H9 (cell line): ENCODE results near the gene RALGAPA1. TPM values are rescaled to one million over a fixed set of nuclear protein-coding genes. Genes with fewer than 3 reads are reported as not detected.

Source experiments
- DNase-seq: peaks from one replicate; pipeline ENCODE4 v3.0.0-alpha.2; 2017
- H2AFZ ChIP-seq: one replicate; pipeline ENCODE4 v1.6.1; 2013; ENCODE audit warnings: mild to moderate bottlenecking, low read length, control low read depth, moderate library complexity
- H2AK5ac ChIP-seq: 2 replicates; pipeline ENCODE4 v1.6.1; 2013; ENCODE audit warnings: low read length, control low read depth, mixed read lengths; ENCODE audit not compliant: insufficient read length
- H2BK120ac ChIP-seq: one replicate; pipeline ENCODE4 v1.6.1; 2013; ENCODE audit warnings: low read depth, mild to moderate bottlenecking, low read length, control low read depth, inconsistent platforms; ENCODE audit not compliant: poor library complexity, severe bottlenecking
- H2BK12ac ChIP-seq: 2 replicates; pipeline ENCODE4 v1.6.1; 2013; ENCODE audit warnings: low read length, control low read depth, mixed read lengths, low read depth; ENCODE audit not compliant: insufficient read length
- H2BK15ac ChIP-seq: 2 replicates; pipeline ENCODE4 v1.6.1; 2013; ENCODE audit warnings: low read depth, low read length, control low read depth
- H2BK20ac ChIP-seq: one replicate; pipeline ENCODE4 v1.6.1; 2013; ENCODE audit warnings: low read depth, mild to moderate bottlenecking, low read length, control low read depth, inconsistent platforms; ENCODE audit not compliant: poor library complexity, severe bottlenecking
- H2BK5ac ChIP-seq: 2 replicates; pipeline ENCODE4 v1.6.1; 2013; ENCODE audit warnings: low read length, control low read depth, mixed read lengths; ENCODE audit not compliant: insufficient read length
- H3K14ac ChIP-seq: 2 replicates; pipeline ENCODE4 v1.6.1; 2013; ENCODE audit warnings: low read length, control low read depth; ENCODE audit not compliant: insufficient read depth
- H3K18ac ChIP-seq: 2 replicates; pipeline ENCODE4 v1.6.1; 2013; ENCODE audit warnings: low read depth, mild to moderate bottlenecking, mixed read lengths, low read length, control low read depth; ENCODE audit not compliant: insufficient read length
- H3K23ac ChIP-seq: 2 replicates; pipeline ENCODE4 v1.6.1; 2013; ENCODE audit warnings: low read length, control low read depth, mixed read lengths, low read depth; ENCODE audit not compliant: insufficient read length
- H3K23me2 ChIP-seq: 2 replicates; pipeline ENCODE4 v1.6.1; 2013; ENCODE audit warnings: low read depth, mild to moderate bottlenecking, mixed read lengths, low read length, control low read depth; ENCODE audit not compliant: insufficient read length, poor library complexity, severe bottlenecking
- H3K27ac ChIP-seq: 2 replicates; pipeline ENCODE4 v1.5.1; 2013; ENCODE audit warnings: low read length, control low read depth, mixed read lengths, low read depth; ENCODE audit not compliant: insufficient read length
- H3K27me3 ChIP-seq: 2 replicates; pipeline ENCODE4 v1.6.1; 2013; ENCODE audit warnings: low read length, control low read depth, inconsistent platforms; ENCODE audit not compliant: insufficient read depth
- H3K4ac ChIP-seq: 2 replicates; pipeline ENCODE4 v1.6.1; 2013; ENCODE audit warnings: low read depth, mild to moderate bottlenecking, control low read depth, inconsistent platforms, low read length, moderate library complexity
- H3K4me1 ChIP-seq: 2 replicates; pipeline ENCODE4 v1.6.1; 2013; ENCODE audit warnings: low read length, control low read depth, inconsistent platforms; ENCODE audit not compliant: insufficient read depth
- H3K4me2 ChIP-seq: 2 replicates; pipeline ENCODE4 v1.6.1; 2013; ENCODE audit warnings: low read length, control low read depth, mixed read lengths; ENCODE audit not compliant: insufficient read length, insufficient read depth
- H3K56ac ChIP-seq: 2 replicates; pipeline ENCODE4 v1.6.1; 2013; ENCODE audit warnings: low read depth, mild to moderate bottlenecking, mixed read lengths, low read length, control low read depth; ENCODE audit not compliant: insufficient read length
- H3K79me1 ChIP-seq: 2 replicates; pipeline ENCODE4 v1.6.1; 2013; ENCODE audit warnings: low read depth, mild to moderate bottlenecking, moderate library complexity, low read length, control low read depth, inconsistent platforms; ENCODE audit not compliant: insufficient read depth, poor library complexity, severe bottlenecking
- H3K79me2 ChIP-seq: 2 replicates; pipeline ENCODE4 v1.6.1; 2013; ENCODE audit warnings: low read length, control low read depth, inconsistent platforms; ENCODE audit not compliant: insufficient read depth
- H3K9ac ChIP-seq: 2 replicates; pipeline ENCODE4 v1.6.1; 2013; ENCODE audit warnings: low read length, control low read depth, mixed read lengths; ENCODE audit not compliant: insufficient read length; ENCODE audit errors: extremely low read depth
- H3K9me3 ChIP-seq: one replicate; pipeline ENCODE4 v1.6.1; 2013; ENCODE audit warnings: low read depth, low read length, inconsistent platforms; ENCODE audit not compliant: control insufficient read depth
- H3T11ph ChIP-seq: one replicate; pipeline ENCODE4 v1.6.1; 2013; ENCODE audit warnings: mild to moderate bottlenecking, low read length, control low read depth, inconsistent platforms
- H4K20me1 ChIP-seq: one replicate; pipeline ENCODE4 v1.6.1; 2013; ENCODE audit not compliant: control insufficient read depth, insufficient read length, insufficient read depth
- H4K5ac ChIP-seq: 2 replicates; pipeline ENCODE4 v1.6.1; 2013; ENCODE audit warnings: low read depth, mild to moderate bottlenecking, mixed read lengths, low read length, control low read depth; ENCODE audit not compliant: insufficient read length
- H4K8ac ChIP-seq: replicated peaks from 2 replicates; pipeline ENCODE4 v1.6.1; 2013; ENCODE audit warnings: low read length, control low read depth, mixed read lengths, low read depth; ENCODE audit not compliant: insufficient read length
- H4K91ac ChIP-seq: 2 replicates; pipeline ENCODE4 v1.6.1; 2013; ENCODE audit warnings: low read depth, mild to moderate bottlenecking, moderate library complexity, mixed read lengths, low read length, control low read depth; ENCODE audit not compliant: insufficient read length
- H3K27ac Mint-ChIP-seq, 3 experiments: 2 replicates in 2 of 3; 3 replicates in 1 of 3; pipeline ENCODE4 v1.8.0; 2020 to 2021; ENCODE audit warnings: mixed read lengths in 3 of 3, mild to moderate bottlenecking in 1 of 3, moderate library complexity in 1 of 3
- H3K27me3 Mint-ChIP-seq: 2 replicates; pipeline ENCODE4 v1.8.0; 2021; ENCODE audit warnings: low read depth, mild to moderate bottlenecking, moderate library complexity, mixed read lengths
- H3K36me3 Mint-ChIP-seq, 3 experiments: 2 replicates in 2 of 3; 3 replicates in 1 of 3; pipeline ENCODE4 v1.8.0; 2020 to 2021; ENCODE audit warnings: low read depth in 3 of 3, mixed read lengths in 3 of 3; ENCODE audit not compliant: insufficient read depth in 1 of 3
- H3K4me1 Mint-ChIP-seq, 2 experiments: 2 replicates each; pipeline ENCODE4 v1.8.0; 2020; ENCODE audit warnings: mixed read lengths in 2 of 2
- H3K4me3 Mint-ChIP-seq, 2 experiments: 2 replicates in 1 of 2; 3 replicates in 1 of 2; pipeline ENCODE4 v1.8.0; 2020 to 2021; ENCODE audit warnings: mild to moderate bottlenecking in 2 of 2, mixed read lengths in 2 of 2, moderate library complexity in 1 of 2
- H3K9me3 Mint-ChIP-seq, 2 experiments: 2 replicates in 1 of 2; 3 replicates in 1 of 2; pipeline ENCODE4 v1.8.0; 2020; ENCODE audit warnings: mild to moderate bottlenecking in 2 of 2, mixed read lengths in 2 of 2, moderate library complexity in 1 of 2
- WGBS: extraction: QIAGEN DNeasy Blood & Tissue Kit; methylation state at CpG from one replicate; pipeline ENCODE4 v1.1.7; 2013; ENCODE audit warnings: missing lambda C conversion rate, low lambda C conversion rate, mixed read lengths; ENCODE audit not compliant: insufficient read length; ENCODE audit errors: extremely low coverage; 5-methylcytosine and 5-hydroxymethylcytosine counted together
- total RNA-seq: library from RNA; stranded (reverse); gene quantifications from 2 replicates; pipeline ENCODE4 v1.2.1, GENCODE V29; 2021
- TF ChIP-seq, protein P1 (sequence below): fragments of 200-600 bp; sonication (generic); conservative IDR thresholded peaks from 3 replicates; pipeline ENCODE4 v1.8.0; 2021; ENCODE audit warnings: antibody characterized with exemption, mild to moderate bottlenecking

Gene RALGAPA1
- total RNA-seq, 1 experiment from 2014 or later: 29.8 TPM

- H2BK20ac ChIP-seq: no peak overlapping the region
- no peak overlapping the region for H4K5ac ChIP-seq
- no peaks in the 10 kb centered on the region for H4K20me1 ChIP-seq
- no peak overlapping the region for H2AK5ac ChIP-seq
- H3K79me2 ChIP-seq: no peaks in the 10 kb centered on the region
- TF ChIP-seq, protein P1, sequence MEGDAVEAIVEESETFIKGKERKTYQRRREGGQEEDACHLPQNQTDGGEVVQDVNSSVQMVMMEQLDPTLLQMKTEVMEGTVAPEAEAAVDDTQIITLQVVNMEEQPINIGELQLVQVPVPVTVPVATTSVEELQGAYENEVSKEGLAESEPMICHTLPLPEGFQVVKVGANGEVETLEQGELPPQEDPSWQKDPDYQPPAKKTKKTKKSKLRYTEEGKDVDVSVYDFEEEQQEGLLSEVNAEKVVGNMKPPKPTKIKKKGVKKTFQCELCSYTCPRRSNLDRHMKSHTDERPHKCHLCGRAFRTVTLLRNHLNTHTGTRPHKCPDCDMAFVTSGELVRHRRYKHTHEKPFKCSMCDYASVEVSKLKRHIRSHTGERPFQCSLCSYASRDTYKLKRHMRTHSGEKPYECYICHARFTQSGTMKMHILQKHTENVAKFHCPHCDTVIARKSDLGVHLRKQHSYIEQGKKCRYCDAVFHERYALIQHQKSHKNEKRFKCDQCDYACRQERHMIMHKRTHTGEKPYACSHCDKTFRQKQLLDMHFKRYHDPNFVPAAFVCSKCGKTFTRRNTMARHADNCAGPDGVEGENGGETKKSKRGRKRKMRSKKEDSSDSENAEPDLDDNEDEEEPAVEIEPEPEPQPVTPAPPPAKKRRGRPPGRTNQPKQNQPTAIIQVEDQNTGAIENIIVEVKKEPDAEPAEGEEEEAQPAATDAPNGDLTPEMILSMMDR: no peak
- H2AFZ ChIP-seq: no peak overlapping the region
- H3K27ac Mint-ChIP-seq: peak overlapping the region in 1 of 3 experiments; percentile 30; a peak in 3 of 7 replicates
- no peak overlapping the region for H4K91ac ChIP-seq
- H3K9me3 ChIP-seq: no peaks in the 10 kb centered on the region
- no CpG with 5 or more reads among the region's 4 CpGs for WGBS
- H3K4me2 ChIP-seq: no peak overlapping the region
- no peak overlapping the region for H4K8ac ChIP-seq
- H3T11ph ChIP-seq: no peak overlapping the region
- H3K4me3 Mint-ChIP-seq: no peak overlapping the region
- H2BK5ac ChIP-seq: no peak overlapping the region
- H3K27ac ChIP-seq: no peak overlapping the region
- no peaks in the 10 kb centered on the region for H3K36me3 Mint-ChIP-seq
- H3K23me2 ChIP-seq: no peaks in the 10 kb centered on the region
- H3K27me3 Mint-ChIP-seq: no peaks in the 10 kb centered on the region
- H3K23ac ChIP-seq: no peak overlapping the region
- H3K9ac ChIP-seq: no peak overlapping the region
- H3K4me1 ChIP-seq: no peaks in the 10 kb centered on the region
- no peaks in the 10 kb centered on the region for H3K9me3 Mint-ChIP-seq
- H2BK15ac ChIP-seq: no peak overlapping the region
- H3K4ac ChIP-seq: no peak overlapping the region
- H3K18ac ChIP-seq: no peak overlapping the region
- H3K14ac ChIP-seq: no peak overlapping the region
- no peak overlapping the region for H3K56ac ChIP-seq
- no peak overlapping the region for H2BK120ac ChIP-seq
- H3K4me1 Mint-ChIP-seq: peaks cover 4 to 5% of the 10 kb centered on the region in 2 experiments; a peak in 2 of 4 replicates
- no peak for DNase-seq
- no peak overlapping the region for H2BK12ac ChIP-seq
- no peaks in the 10 kb centered on the region for H3K27me3 ChIP-seq
- H3K79me1 ChIP-seq: no peaks in the 10 kb centered on the region
These were observed 259.5 kb downstream of the RALGAPA1 start for GRCh38 chr14:35549551-35549950.
